Prostate gland (tissue), 2 donors: ENCODE results near the gene LDLR.

Experiments
- CTCF ChIP-seq, 4 experiments: fragments of 200-600 bp in 2 of 4; fragments of 450-650 bp in 2 of 4; sonication (generic) in 2 of 4; IDR thresholded peaks; 1 replicate in 3 of 4; 2 replicates in 1 of 4; pipeline ENCODE4 v1.5.1; 2016 to 2019; ENCODE audit warnings: antibody characterized with exemption in 4 of 4, mild to moderate bottlenecking in 2 of 4, moderate library complexity in 2 of 4
- POLR2A ChIP-seq: fragments of 450-650 bp; IDR thresholded peaks from one replicate; pipeline ENCODE4 v1.6.1; 2016; ENCODE audit warnings: antibody characterized with exemption, mild to moderate bottlenecking
- POLR2AphosphoS5 ChIP-seq: sonication (generic); formaldehyde crosslinking; IDR thresholded peaks from one replicate; pipeline ENCODE4 v1.6.1; 2017; ENCODE audit warnings: antibody characterized with exemption

GRCh38 chr19:11151181-11151580 is 61.9 kb downstream of the LDLR start:
- TF ChIP-seq POLR2A (no peak), CTCF (IDR thresholded peaks at IDR 0.05) (no peak), POLR2AphosphoS5 (peak; percentile 49)
